ENCODE results near the gene NF1.
A peak's percentile ranks its signal among the peaks of the same experiment; 100 is the strongest.

The NF1 gene

DNA sequence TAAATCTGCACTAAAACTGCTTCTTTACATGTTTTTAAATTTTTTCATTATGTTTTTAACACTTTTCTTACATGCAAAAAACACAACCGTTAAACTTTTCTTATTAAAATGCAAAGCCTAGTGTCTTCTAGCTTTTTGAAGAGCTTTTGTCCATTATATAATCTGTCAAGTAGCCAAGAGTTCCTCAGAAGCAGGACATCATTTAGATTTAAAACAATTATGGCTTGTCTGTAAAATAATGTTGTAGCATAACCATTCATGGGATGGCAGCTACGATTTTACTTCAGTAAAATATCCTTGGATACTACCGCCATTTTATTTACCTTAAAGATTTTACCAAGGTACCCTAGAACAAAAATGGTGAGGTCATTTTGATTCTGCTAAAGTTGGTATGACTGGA lies 199.5 kb downstream of the NF1 start:
- no peak overlapping the region for H3K4me3 ChIP-seq (ENCODE audit: low read depth, low read length)
- no peak for DNase-seq (ENCODE audit: low read depth)
- TF ChIP-seq, protein P1, sequence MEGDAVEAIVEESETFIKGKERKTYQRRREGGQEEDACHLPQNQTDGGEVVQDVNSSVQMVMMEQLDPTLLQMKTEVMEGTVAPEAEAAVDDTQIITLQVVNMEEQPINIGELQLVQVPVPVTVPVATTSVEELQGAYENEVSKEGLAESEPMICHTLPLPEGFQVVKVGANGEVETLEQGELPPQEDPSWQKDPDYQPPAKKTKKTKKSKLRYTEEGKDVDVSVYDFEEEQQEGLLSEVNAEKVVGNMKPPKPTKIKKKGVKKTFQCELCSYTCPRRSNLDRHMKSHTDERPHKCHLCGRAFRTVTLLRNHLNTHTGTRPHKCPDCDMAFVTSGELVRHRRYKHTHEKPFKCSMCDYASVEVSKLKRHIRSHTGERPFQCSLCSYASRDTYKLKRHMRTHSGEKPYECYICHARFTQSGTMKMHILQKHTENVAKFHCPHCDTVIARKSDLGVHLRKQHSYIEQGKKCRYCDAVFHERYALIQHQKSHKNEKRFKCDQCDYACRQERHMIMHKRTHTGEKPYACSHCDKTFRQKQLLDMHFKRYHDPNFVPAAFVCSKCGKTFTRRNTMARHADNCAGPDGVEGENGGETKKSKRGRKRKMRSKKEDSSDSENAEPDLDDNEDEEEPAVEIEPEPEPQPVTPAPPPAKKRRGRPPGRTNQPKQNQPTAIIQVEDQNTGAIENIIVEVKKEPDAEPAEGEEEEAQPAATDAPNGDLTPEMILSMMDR (conservative IDR thresholded peaks at IDR 0.05; ENCODE audit: low read depth, low read length) = no peak

DNA sequence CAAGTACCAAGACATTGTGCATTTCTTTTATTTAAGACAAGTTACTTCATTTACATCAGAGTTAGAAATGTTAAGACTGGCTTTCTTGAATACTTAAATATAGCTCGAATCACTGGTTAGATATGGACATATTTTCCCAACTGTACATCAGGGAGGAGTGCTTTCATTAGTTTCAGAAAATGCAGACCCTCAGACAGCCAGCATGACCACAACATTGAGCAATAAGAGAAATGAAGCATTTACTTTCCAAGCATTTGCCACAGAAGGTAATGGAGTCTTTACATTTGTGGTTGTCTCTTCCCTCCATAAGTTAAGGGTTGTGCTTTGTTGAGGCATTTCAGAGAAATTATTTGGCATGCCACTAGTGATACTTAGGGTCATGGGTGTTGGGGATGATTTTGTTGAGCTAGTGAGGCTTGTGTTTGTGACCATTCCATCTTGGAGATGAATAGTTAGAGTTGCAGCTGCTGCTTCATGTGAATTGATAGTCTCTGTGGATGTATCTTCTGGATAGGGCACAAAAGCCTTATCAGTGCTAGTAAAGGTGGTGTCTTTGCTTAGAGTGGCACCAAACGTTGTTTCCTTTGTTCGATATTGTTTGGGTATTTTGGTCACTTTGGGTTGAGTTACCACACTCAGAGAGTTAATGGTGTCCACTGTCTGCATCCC lies 200.2 kb downstream of the NF1 start:
- TF ChIP-seq, protein P1 (conservative IDR thresholded peaks at IDR 0.05; ENCODE audit: low read depth, low read length) = no peak
- DNase-seq (ENCODE audit: low read depth) = peak; percentile 58
- H3K4me3 ChIP-seq (ENCODE audit: low read depth, low read length) = no peak overlapping the region

DNA sequence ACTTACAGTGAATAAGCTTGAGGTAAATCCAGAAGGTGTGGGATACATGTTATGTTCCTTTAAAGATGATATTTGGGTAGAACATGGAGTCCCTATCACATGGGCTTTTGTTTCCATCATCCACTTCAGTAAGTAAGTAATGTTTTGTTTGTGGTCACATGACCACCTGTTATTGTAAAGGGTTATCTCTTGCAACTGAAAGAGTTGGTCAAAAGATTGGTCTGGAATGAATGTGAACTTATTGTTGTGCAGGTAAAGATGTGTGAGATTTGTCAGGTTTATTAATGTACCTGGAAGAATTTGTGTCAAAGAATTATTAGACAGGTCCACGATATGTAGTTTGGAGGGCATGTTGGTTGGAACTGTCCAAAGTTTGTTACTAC lies 200.7 kb downstream of the NF1 start:
- TF ChIP-seq, protein P1 (conservative IDR thresholded peaks at IDR 0.05; ENCODE audit: low read depth, low read length) = no peak
- H3K4me3 ChIP-seq (ENCODE audit: low read depth, low read length) = no peak overlapping the region
- DNase-seq (ENCODE audit: low read depth) = no peak

DNA sequence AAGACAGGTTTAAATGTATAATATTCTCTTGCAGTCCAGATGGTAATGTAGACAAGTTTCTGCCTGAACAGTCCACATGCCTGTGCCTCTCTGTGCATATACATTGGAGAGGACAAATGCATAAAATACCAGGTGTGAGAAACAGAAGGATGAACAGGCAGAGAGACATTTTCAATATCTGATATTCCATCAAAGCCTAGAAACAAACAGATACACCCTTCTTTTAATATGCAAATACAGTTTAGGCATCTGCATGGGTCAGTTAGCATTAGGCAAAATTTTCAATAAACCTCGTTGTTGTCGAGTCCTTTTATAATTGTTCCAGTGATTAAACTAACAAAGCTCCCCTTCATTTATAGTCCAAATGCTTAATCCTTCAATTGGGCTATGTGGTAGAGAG lies 201.4 kb downstream of the NF1 start:
- TF ChIP-seq, protein P1 (conservative IDR thresholded peaks at IDR 0.05; ENCODE audit: low read depth, low read length) = no peak
- no peak for DNase-seq (ENCODE audit: low read depth)
- H3K4me3 ChIP-seq (ENCODE audit: low read depth, low read length) = no peak overlapping the region

DNA sequence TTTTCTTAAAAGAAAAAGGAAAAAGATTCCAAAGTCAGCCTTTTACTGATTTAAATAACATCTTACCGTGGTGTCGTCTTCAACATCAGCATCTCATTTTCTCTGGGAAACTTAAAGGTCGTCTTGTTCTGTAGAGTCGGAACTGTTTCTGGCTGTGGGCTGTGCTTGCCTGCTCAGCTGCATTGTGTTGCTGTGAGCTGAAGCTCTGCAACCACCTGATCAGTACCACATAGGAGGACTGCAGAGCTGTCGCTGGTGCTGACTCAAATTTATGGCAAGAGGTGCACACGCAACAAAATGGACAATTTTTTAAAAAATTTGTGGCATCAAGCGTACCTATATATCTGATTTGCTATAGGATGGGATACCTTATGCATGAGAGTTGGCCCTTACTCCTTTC lies 202.3 kb downstream of the NF1 start, which contains the start of gene OMG:
TSS of gene OMG (minus strand) at position 150 of the 400 bp plus-strand sequence. CDS start 908 bp downstream, outside the sequence.
- DNase-seq (ENCODE audit: low read depth) = no peak
- TF ChIP-seq, protein P1 (conservative IDR thresholded peaks at IDR 0.05; ENCODE audit: low read depth, low read length) = no peak

DNA sequence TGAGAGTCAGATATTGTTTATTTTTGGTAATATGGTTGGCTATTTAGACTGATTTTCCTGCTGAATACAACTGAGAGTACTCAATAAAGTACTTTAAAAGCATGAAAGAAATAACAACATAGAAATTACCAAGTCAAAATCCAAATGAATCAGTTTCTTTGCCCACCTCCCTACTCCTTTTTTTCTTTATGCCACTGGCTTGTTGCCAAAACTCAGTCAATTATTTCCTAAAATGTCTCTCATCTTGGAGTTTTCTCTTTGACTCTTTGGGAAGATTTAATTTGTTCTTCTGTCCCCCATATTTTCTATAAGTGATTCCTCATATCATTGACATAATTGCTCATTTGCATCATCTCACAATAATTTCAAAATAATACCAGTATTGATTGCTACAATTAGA lies 204.8 kb downstream of the NF1 start:
- TF ChIP-seq, protein P1 (conservative IDR thresholded peaks at IDR 0.05; ENCODE audit: low read depth, low read length) = no peak
- H3K4me3 ChIP-seq (ENCODE audit: low read depth, low read length) = no peak overlapping the region
- DNase-seq (ENCODE audit: low read depth) = no peak

More for the DNA sequence above, 202.3 kb downstream of the NF1 start, which contains the start of gene OMG:
- H3K4me3 ChIP-seq (ENCODE audit: low read depth, low read length) = no peak within 1 kb of the TSS

DNA sequence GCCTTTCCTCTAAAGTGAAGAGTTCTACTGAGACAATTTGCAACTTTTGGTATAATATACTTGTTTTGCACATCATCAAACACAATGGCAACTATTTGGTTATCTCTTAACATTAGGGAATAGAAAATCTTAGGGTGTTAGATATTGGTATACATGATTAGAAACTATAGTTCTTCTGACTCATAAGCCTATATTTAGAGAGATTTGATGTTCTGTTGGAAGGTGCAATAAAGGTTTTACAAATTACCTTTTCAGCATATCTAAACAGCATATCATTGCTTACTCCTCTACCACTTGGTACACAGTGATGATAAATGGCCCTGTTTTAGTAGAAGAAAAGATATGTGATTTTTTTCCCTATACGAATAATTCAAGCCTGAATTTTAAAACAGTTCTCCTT lies 212.9 kb downstream of the NF1 start:
- DNase-seq (ENCODE audit: low read depth) = no peak
- TF ChIP-seq, protein P1 (conservative IDR thresholded peaks at IDR 0.05; ENCODE audit: low read depth, low read length) = no peak
- H3K4me3 ChIP-seq (ENCODE audit: low read depth, low read length) = no peak overlapping the region

Measured in choroid plexus epithelial cell (primary cell).